Glutamatergic neuron (in vitro differentiated cells): ENCODE results near the gene LRRC10B. TPM values are rescaled to one million over a fixed set of nuclear protein-coding genes. Genes with fewer than 3 reads are reported as not detected.

Source experiments
- DNase-seq: peaks from one replicate; pipeline ENCODE4 v3.0.0; 2022
- H3K27ac Mint-ChIP-seq: one replicate; pipeline ENCODE4 v1.8.0; 2020; ENCODE audit warnings: mild to moderate bottlenecking, mixed read lengths, inconsistent platforms; ENCODE audit not compliant: unreplicated experiment
- H3K27me3 Mint-ChIP-seq: one replicate; pipeline ENCODE4 v1.8.0; 2020; ENCODE audit warnings: mild to moderate bottlenecking, moderate library complexity, mixed read lengths, inconsistent platforms; ENCODE audit not compliant: unreplicated experiment
- H3K36me3 Mint-ChIP-seq: one replicate; pipeline ENCODE4 v1.8.0; 2020; ENCODE audit warnings: mild to moderate bottlenecking, mixed read lengths, inconsistent platforms; ENCODE audit not compliant: unreplicated experiment
- H3K4me1 Mint-ChIP-seq: one replicate; pipeline ENCODE4 v1.8.0; 2020; ENCODE audit warnings: mild to moderate bottlenecking, low read depth, mixed read lengths, inconsistent platforms; ENCODE audit not compliant: unreplicated experiment
- H3K4me3 Mint-ChIP-seq: one replicate; pipeline ENCODE4 v1.8.0; 2020; ENCODE audit warnings: mild to moderate bottlenecking, mixed read lengths, inconsistent platforms; ENCODE audit not compliant: unreplicated experiment
- H3K9me3 Mint-ChIP-seq: one replicate; pipeline ENCODE4 v1.8.0; 2020; ENCODE audit warnings: mild to moderate bottlenecking, moderate library complexity, mixed read lengths, inconsistent platforms; ENCODE audit not compliant: unreplicated experiment
- total RNA-seq: library from RNA; stranded (reverse); fragmentation: NEBNext Ultra II Directional; extraction: Animal tissue kit (Norgen Biotek cat#: 25700); gene quantifications from one replicate; pipeline ENCODE4 v1.2.1, GENCODE V29; 2021; ENCODE audit not compliant: unreplicated experiment
- TF ChIP-seq, protein P1 (sequence below): fragments of 200-600 bp; sonication (generic); IDR thresholded peaks from one replicate; pipeline ENCODE4 v1.5.0; 2021; ENCODE audit not compliant: partially characterized antibody, unreplicated experiment

Gene LRRC10B
- total RNA-seq, 1 donor from 2014 or later: 8.2 TPM

DNA sequence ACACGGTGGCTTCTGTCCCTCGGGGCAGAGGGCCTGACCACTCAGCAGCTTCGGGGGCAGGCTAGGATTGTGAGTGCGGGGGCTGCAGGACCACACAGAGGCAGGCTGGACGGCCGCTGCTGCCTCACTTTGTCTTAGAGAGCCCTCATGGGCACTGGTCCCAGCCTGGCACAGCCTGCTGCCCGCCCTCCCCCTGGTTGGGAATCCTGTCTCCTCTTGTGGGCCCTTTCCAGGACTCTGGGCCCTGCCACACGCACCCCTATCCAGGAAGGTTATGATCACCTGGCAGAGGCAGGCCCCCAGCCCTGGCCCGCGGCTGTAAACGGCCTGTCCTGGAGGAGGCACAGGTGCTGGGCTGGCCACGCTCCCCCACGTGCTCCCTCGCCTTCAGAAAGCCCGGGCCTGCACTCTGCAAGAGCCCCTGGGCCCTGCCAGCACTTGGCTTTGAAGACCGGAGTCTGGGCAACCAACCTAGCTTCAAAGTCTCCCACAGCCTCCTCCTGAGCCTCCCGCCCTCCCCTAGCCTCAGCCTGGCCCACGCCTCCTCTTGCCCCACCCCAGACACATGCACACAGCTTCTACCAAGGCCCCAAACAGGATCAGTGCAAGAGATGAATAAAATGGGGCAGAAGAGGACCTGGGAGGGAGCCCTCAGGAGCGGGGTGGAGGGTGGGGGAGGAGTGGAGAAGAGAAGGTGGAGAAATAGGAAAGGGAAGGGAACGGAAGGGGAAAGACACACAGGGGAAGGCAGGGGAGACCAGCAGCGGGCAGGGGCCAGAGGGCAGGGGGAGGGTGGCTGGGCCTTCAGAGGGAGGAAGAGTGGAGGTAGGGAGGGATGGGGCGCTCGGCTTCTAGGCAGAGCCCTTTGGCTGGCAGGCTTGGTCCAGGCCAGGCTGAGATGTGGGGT lies 41.4 kb downstream of the LRRC10B start:
- H3K27ac Mint-ChIP-seq: no peak overlapping the region

DNA sequence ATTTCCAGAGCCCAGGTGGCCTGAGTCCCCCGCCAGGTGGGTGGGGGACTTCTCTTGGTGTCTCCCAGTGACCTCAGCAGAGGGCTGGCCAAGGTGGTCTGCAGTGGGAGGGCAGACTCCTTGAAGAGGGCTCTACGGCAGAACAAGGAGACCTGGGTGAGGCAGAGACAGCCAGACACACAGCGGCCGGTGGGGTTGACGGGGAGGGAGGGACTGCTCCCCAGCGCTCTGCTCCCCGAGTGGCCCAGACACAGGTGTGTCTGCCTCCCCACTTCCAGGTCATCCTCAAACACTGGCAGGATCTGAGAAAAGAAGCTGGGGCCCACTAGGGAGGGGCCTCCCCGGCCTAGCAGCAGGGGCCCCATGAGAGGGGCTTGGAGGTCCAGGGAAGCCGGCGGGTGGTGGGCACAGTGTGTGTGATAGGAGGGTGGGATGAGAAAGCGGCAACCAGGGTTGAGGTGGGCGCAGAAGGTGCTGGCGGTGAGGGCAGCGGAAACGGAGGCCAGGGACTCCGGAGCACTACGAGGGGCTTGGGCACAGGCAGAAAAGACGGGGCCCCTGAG lies 42.2 kb downstream of the LRRC10B start:
- TF ChIP-seq, protein P1, sequence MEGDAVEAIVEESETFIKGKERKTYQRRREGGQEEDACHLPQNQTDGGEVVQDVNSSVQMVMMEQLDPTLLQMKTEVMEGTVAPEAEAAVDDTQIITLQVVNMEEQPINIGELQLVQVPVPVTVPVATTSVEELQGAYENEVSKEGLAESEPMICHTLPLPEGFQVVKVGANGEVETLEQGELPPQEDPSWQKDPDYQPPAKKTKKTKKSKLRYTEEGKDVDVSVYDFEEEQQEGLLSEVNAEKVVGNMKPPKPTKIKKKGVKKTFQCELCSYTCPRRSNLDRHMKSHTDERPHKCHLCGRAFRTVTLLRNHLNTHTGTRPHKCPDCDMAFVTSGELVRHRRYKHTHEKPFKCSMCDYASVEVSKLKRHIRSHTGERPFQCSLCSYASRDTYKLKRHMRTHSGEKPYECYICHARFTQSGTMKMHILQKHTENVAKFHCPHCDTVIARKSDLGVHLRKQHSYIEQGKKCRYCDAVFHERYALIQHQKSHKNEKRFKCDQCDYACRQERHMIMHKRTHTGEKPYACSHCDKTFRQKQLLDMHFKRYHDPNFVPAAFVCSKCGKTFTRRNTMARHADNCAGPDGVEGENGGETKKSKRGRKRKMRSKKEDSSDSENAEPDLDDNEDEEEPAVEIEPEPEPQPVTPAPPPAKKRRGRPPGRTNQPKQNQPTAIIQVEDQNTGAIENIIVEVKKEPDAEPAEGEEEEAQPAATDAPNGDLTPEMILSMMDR: no peak
- peaks cover 11% of the 10 kb centered on the region for H3K27me3 Mint-ChIP-seq
- peaks cover 12% of the 10 kb centered on the region for H3K9me3 Mint-ChIP-seq
- no peak overlapping the region for H3K27ac Mint-ChIP-seq
- no peak for DNase-seq
- H3K36me3 Mint-ChIP-seq: no peaks in the 10 kb centered on the region
- peaks cover 32% of the 10 kb centered on the region for H3K4me1 Mint-ChIP-seq
- no peak overlapping the region for H3K4me3 Mint-ChIP-seq

More for the DNA sequence above, 41.4 kb downstream of the LRRC10B start:
- TF ChIP-seq, protein P1: no peak
- Mint-ChIP-seq H3K9me3 (peaks cover 12% of the 10 kb centered on the region), H3K4me3 (no peak overlapping the region), H3K27me3 (peaks cover 9% of the 10 kb centered on the region), H3K4me1 (peaks cover 33% of the 10 kb centered on the region), H3K36me3 (no peaks in the 10 kb centered on the region)
- DNase-seq: no peak

DNA sequence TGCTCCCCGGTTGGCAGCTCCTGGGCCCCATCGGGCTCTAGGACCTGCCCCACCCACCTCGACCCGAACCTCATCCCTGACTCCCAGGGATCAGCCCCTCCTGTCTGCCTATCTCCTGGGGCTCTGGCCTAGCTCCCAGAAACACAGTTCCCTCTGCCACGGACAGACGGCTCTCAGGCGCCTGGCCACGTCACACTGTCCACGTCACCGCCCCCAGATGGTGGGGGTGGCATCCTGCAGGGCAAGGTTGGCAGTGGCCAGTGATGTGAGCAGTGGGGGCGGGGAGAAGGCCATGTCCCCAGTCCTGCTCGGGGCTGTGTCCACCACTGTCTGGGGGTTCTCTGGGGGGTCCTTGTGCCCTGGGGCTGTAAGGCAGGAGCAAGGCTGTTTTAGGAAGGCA lies 43.1 kb downstream of the LRRC10B start:
- Mint-ChIP-seq H3K4me3 (no peak overlapping the region), H3K27ac (no peak overlapping the region), H3K9me3 (peaks cover 12% of the 10 kb centered on the region), H3K4me1 (peaks cover 37% of the 10 kb centered on the region), H3K36me3 (no peaks in the 10 kb centered on the region), H3K27me3 (peaks cover 14% of the 10 kb centered on the region)
- TF ChIP-seq, protein P1: no peak
- DNase-seq: no peak

DNA sequence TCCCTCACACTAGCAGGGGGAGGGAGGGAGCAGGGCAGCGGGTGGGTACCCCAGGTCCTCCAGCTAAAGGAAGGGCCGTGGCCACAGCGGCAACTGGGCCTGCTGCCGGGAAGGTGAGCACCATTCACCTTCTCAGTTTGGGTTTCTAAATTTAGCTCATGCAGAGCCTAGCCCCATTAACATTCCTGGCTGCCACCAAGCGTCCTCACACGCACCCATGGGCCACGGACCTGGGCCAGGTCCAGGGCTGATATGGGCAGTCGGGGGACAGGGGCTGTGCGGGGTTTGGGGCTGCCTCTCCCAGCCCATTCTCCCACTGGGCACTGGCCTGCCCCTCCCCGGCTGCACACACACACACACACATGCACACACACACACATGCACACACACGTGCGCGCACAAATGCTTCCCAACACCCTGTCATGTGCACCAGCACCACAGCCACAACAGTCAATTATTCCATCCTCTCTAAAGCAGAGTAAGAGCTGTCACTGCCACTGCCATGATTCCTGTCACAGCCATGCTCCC lies 43.6 kb downstream of the LRRC10B start:
- TF ChIP-seq, protein P1: no peak
- H3K9me3 Mint-ChIP-seq: peaks cover 12% of the 10 kb centered on the region
- H3K27me3 Mint-ChIP-seq: peaks cover 17% of the 10 kb centered on the region
- no peak overlapping the region for H3K4me3 Mint-ChIP-seq
- no peaks in the 10 kb centered on the region for H3K36me3 Mint-ChIP-seq
- H3K27ac Mint-ChIP-seq: no peak overlapping the region
- no peak for DNase-seq
- peaks cover 42% of the 10 kb centered on the region for H3K4me1 Mint-ChIP-seq
